ENCODE measurements around the gene ULK2. TPM values are rescaled to one million over a fixed set of nuclear protein-coding genes. Genes with fewer than 3 reads are reported as not detected.

The ULK2 gene
- total and polyA plus RNA-seq, 12 donors: 9.5 to 32.0 (median 15.1) TPM

DNA sequence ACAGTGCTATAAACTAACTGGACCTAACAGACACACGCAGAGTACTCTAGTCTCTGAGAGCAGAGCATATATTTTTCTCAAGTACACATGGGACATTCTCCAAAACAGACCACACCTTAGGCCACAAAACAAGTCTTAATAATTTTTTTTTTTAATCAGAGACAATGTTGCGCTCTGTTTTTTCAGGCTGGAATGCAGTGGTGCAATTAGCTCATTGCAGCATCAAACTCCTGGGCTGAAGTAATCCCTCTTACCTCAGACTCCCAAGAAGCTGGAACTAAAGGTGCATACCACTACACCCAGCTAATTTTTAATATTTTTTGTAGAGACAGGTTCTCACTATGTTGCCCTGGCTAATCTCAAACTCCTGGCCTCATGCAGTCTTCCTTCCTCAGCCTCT is 37.7 kb downstream of the ULK2 start:
- Histone ChIP-seq H3K9me3 (replicated peaks in 1 of 3) (no peaks in the 10 kb centered on the region), H3K4me1 (replicated peaks in 1 of 2) (no peaks in the 10 kb centered on the region), H3K27me3 (no peaks in the 10 kb centered on the region), H3K27ac (no peak overlapping the region), H3K4me3 (no peak overlapping the region), H3K36me3 (replicated peaks in 1 of 2) (peaks cover 0 to 5% of the 10 kb centered on the region in 2 donors)
- intact Hi-C loops (cut with DNase I): no loop called here
- WGBS, 4 donors: 95 to 99% (median 97%) methylated on average over 2 of the region's 2 CpGs
- TF ChIP-seq, protein P1, sequence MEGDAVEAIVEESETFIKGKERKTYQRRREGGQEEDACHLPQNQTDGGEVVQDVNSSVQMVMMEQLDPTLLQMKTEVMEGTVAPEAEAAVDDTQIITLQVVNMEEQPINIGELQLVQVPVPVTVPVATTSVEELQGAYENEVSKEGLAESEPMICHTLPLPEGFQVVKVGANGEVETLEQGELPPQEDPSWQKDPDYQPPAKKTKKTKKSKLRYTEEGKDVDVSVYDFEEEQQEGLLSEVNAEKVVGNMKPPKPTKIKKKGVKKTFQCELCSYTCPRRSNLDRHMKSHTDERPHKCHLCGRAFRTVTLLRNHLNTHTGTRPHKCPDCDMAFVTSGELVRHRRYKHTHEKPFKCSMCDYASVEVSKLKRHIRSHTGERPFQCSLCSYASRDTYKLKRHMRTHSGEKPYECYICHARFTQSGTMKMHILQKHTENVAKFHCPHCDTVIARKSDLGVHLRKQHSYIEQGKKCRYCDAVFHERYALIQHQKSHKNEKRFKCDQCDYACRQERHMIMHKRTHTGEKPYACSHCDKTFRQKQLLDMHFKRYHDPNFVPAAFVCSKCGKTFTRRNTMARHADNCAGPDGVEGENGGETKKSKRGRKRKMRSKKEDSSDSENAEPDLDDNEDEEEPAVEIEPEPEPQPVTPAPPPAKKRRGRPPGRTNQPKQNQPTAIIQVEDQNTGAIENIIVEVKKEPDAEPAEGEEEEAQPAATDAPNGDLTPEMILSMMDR (IDR thresholded peaks at IDR 0.05): no peak
- TF ChIP-seq POLR2A (IDR thresholded peaks at IDR 0.05): no peak
- DNase-seq: no peak

DNA sequence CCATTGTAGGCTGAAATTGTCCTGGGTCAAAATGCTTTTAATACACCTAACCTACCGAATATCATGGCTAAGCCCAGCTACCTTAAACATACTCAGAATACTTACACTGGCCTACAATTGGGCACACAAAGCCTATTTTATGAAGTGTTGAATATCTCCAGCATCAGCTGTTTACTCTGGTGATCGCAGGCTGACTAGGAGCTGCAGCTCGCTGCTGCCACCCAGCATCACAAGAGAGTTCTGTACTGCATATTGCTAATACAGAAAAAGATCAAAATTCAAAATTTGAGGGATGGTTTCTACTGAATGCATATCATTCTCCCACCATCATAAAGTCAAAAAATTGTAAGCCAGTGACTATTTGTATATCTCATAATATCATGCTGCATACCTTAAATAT is 55.3 kb downstream of the ULK2 start:
- H3K27me3 ChIP-seq: no peaks in the 10 kb centered on the region
- no peaks in the 10 kb centered on the region for H3K9me3 ChIP-seq (replicated peaks in 1 of 3)
- peaks cover 0 to 16% of the 10 kb centered on the region in 2 donors for H3K36me3 ChIP-seq (replicated peaks in 1 of 2)
- H3K27ac ChIP-seq: no peak overlapping the region
- intact Hi-C loops (cut with DNase I): no loop called here
- WGBS, 4 donors: 86 to 91% (median 88%) methylated on average over 3 of the region's 3 CpGs
- TF ChIP-seq, protein P1 (IDR thresholded peaks at IDR 0.05): peak in 1 of 6 experiments; percentile 17
- TF ChIP-seq POLR2A (IDR thresholded peaks at IDR 0.05): no peak
- DNase-seq: no peak
- no peak overlapping the region for H3K4me3 ChIP-seq
- H3K4me1 ChIP-seq (replicated peaks in 1 of 2): no peaks in the 10 kb centered on the region

GRCh38 chr17:19805006-19805405 is 62.7 kb downstream of the ULK2 start:
- H3K27ac ChIP-seq: peak overlapping the region in 1 of 5 donors; percentile 69
- intact Hi-C loops (cut with DNase I): no loop called here
- no peak for DNase-seq
- WGBS, 4 donors: 67 to 78% (median 74%) methylated on average over 2 of the region's 2 CpGs
- no peak overlapping the region for H3K4me3 ChIP-seq
- H3K27me3 ChIP-seq: no peaks in the 10 kb centered on the region
- peaks cover 0 to 11% of the 10 kb centered on the region in 2 donors for H3K4me1 ChIP-seq (replicated peaks in 1 of 2)
- no peaks in the 10 kb centered on the region for H3K9me3 ChIP-seq (replicated peaks in 1 of 3)
- H3K36me3 ChIP-seq (replicated peaks in 1 of 2): peaks cover 0 to 38% of the 10 kb centered on the region in 2 donors
- TF ChIP-seq, protein P1 (IDR thresholded peaks at IDR 0.05): no peak
- TF ChIP-seq POLR2A (IDR thresholded peaks at IDR 0.05): no peak

- peaks cover 0 to 11% of the 10 kb centered on the region in 2 donors for H3K4me1 ChIP-seq (replicated peaks in 1 of 2)
Measured at GRCh38 chr17:19800571-19800970, 67.2 kb downstream of the ULK2 start.

More at GRCh38 chr17:19800571-19800970, 67.2 kb downstream of the ULK2 start:
- TF ChIP-seq, protein P1 (IDR thresholded peaks at IDR 0.05): no peak
- no peak for TF ChIP-seq POLR2A (IDR thresholded peaks at IDR 0.05)
- DNase-seq: no peak
- 88 to 100% (median 98%) methylated on average over 1 of the region's 1 CpG for WGBS, 4 donors
- H3K27me3 ChIP-seq: no peaks in the 10 kb centered on the region
- no peak overlapping the region for H3K27ac ChIP-seq
- H3K4me3 ChIP-seq: no peak overlapping the region
- peaks cover 0 to 4% (median 0%) of the 10 kb centered on the region in 3 donors for H3K9me3 ChIP-seq (replicated peaks in 1 of 3)
- intact Hi-C loops (cut with DNase I): no loop called here
- H3K36me3 ChIP-seq (replicated peaks in 1 of 2): peaks cover 0 to 56% of the 10 kb centered on the region in 2 donors

Data from adrenal gland (tissue), 12 donors.